Lower leg skin (tissue), 4 donors: ENCODE results near the gene CACNA1H. TPM values are rescaled to one million over a fixed set of nuclear protein-coding genes. Genes with fewer than 3 reads are reported as not detected.

ENCODE experiments used
- DNase-seq, 2 donors: peaks; one replicate each; pipeline ENCODE4 v3.0.0-alpha.2; 2019; ENCODE audit warnings: low spot score in 2 of 2
- H3K4me3 ChIP-seq: fragments of 200-600 bp; sonication (generic); 2 replicates; pipeline ENCODE4 v1.5.1; 2017; ENCODE audit warnings: mild to moderate bottlenecking, low read depth; ENCODE audit not compliant: poor library complexity, severe bottlenecking
- CTCF ChIP-seq, 3 donors: fragments of 450-650 bp; IDR thresholded peaks; one replicate each; pipeline ENCODE4 v1.5.1; 2016; ENCODE audit warnings: antibody characterized with exemption in 3 of 3, mild to moderate bottlenecking in 3 of 3, moderate library complexity in 2 of 3
- POLR2A ChIP-seq, 2 donors: fragments of 450-650 bp; IDR thresholded peaks; one replicate each; pipeline ENCODE4 v1.6.1; 2016 to 2017; ENCODE audit warnings: antibody characterized with exemption in 2 of 2, mild to moderate bottlenecking in 1 of 2, moderate library complexity in 1 of 2
- WGBS, 2 donors: methylation state at CpG; one replicate each; pipeline ENCODE4 v1.1.5; 2018; 5-methylcytosine and 5-hydroxymethylcytosine counted together
- intact Hi-C: fragments of 100-400 bp; cut with DNase I; formaldehyde crosslinking; loops from one replicate; pipeline ENCODE4 v1.15.0; 2023; ENCODE audit warnings: low total_unique reads
- total RNA-seq, 4 donors: library from RNA; depleted of rRNA; stranded (reverse); fragments of >200 nt; gene quantifications; one replicate each; pipeline ENCODE4 v1.1.0, GENCODE V29; 2016

The CACNA1H gene
- total RNA-seq, 4 donors from 2014 or later = 29.3 to 151 (median 72.1) TPM

GRCh38 chr16:1119766-1120576, 32.9 kb upstream of the CACNA1H start:
- WGBS, 2 donors = 65 to 73% methylated on average over 22 to 35 of the region's 35 CpGs
- intact Hi-C loops = no loop called here
- no peak overlapping the region for H3K4me3 ChIP-seq
- DNase-seq = no peak
- TF ChIP-seq POLR2A (IDR thresholded peaks at IDR 0.05) (no peak), CTCF (IDR thresholded peaks at IDR 0.05) (no peak)

GRCh38 chr16:1120577-1120941, 32.3 kb upstream of the CACNA1H start:
- WGBS, 2 donors = 63 to 67% methylated on average over 3 to 22 of the region's 22 CpGs
- no peak for TF ChIP-seq CTCF (IDR thresholded peaks at IDR 0.05)
- intact Hi-C loops = no loop called here

GRCh38 chr16:1121009-1121408, 31.9 kb upstream of the CACNA1H start:
- no peak for DNase-seq
- intact Hi-C loops = no loop called here
- no peak overlapping the region for H3K4me3 ChIP-seq
- TF ChIP-seq POLR2A (IDR thresholded peaks at IDR 0.05) (no peak), CTCF (IDR thresholded peaks at IDR 0.05) (no peak)
- 49 to 65% methylated on average over 21 of the region's 23 CpGs for WGBS, 2 donors

More at GRCh38 chr16:1120577-1120941, 32.3 kb upstream of the CACNA1H start:
- DNase-seq = no peak
- H3K4me3 ChIP-seq = no peak overlapping the region

GRCh38 chr16:1121601-1122397, 31.1 kb upstream of the CACNA1H start:
- no peak for DNase-seq
- intact Hi-C loops = no loop called here
- no peak overlapping the region for H3K4me3 ChIP-seq
- 66 to 77% methylated on average over 20 to 30 of the region's 30 CpGs for WGBS, 2 donors
- TF ChIP-seq CTCF (IDR thresholded peaks at IDR 0.05) (no peak), POLR2A (IDR thresholded peaks at IDR 0.05) (no peak)

GRCh38 chr16:1122398-1122765, 30.5 kb upstream of the CACNA1H start:
- intact Hi-C loops = no loop called here

More at GRCh38 chr16:1122398-1122765, 30.5 kb upstream of the CACNA1H start:
- WGBS, 2 donors = 84 to 85% methylated on average over 14 of the region's 14 CpGs
- no peak for TF ChIP-seq CTCF (IDR thresholded peaks at IDR 0.05)
- TF ChIP-seq POLR2A (IDR thresholded peaks at IDR 0.05) = no peak
- no peak overlapping the region for H3K4me3 ChIP-seq
- no peak for DNase-seq
